ENCODE results near the gene TENM3.

DNA sequence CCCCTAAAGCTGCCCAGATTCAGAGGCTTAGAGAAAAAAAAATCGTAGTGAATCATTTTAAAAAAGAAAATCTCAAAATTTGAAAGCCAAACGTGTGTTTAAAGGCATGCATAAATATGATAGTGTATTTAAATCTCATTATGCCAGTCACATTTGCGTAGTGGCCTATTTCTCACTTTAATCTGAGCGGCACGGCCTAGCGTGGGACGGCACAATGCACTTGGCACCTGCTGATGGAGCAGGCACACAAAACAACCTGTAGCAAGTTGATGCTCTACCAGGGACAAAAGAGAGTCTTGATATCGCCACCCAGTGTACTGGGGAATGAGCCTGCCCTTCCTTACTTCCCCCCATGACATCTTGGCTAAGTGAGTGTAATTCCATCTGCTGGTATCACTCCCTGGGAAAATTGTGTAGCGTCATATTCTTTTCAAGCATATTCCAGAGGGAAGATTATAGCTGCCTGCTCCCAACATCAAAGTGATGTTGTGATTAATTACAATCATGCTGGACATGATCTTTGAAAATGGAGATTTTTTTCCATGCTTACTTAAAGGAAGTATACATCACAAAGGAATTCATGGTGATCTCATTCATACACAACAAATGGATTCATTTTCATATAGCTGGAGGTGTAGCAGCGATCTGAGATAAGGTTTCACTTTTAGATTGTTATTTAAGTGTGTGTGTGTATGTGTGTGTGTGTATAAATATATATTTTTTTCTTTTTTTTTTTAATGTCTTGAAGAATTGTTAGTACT is 535.2 kb downstream of the TENM3 start:
- TF ChIP-seq, protein P1, sequence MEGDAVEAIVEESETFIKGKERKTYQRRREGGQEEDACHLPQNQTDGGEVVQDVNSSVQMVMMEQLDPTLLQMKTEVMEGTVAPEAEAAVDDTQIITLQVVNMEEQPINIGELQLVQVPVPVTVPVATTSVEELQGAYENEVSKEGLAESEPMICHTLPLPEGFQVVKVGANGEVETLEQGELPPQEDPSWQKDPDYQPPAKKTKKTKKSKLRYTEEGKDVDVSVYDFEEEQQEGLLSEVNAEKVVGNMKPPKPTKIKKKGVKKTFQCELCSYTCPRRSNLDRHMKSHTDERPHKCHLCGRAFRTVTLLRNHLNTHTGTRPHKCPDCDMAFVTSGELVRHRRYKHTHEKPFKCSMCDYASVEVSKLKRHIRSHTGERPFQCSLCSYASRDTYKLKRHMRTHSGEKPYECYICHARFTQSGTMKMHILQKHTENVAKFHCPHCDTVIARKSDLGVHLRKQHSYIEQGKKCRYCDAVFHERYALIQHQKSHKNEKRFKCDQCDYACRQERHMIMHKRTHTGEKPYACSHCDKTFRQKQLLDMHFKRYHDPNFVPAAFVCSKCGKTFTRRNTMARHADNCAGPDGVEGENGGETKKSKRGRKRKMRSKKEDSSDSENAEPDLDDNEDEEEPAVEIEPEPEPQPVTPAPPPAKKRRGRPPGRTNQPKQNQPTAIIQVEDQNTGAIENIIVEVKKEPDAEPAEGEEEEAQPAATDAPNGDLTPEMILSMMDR (conservative IDR thresholded peaks at IDR 0.05; ENCODE audit: low read depth, low read length), result no peak
- TF ChIP-seq EZH2phosphoT487 (IDR thresholded peaks at IDR 0.05; ENCODE audit: borderline replicate concordance, low read length), result no peak
- TF ChIP-seq EZH2 (IDR thresholded peaks at IDR 0.05; ENCODE audit: low read length, unreplicated experiment), result no peak
